ENCODE results near the gene BBS9.

BBS9 gene

DNA sequence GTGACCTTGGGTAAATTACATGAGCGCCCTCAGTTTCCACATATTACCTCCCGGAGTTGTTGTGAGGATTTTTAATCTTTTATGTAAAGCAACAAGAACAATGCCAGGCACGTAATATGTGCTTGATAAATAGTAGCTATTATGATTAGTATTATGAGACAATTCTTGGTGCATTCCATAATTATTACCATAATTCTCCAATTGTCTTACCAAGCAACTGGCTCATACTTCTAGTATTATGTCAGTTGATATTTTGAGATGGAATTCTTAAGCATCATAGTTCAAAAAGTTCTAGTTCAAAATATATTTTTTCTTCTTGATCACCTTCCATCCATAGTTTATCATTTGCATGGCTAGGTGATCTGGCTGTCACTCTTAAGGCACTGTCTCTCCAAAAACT, 259.0 kb downstream of the BBS9 start:
- TF ChIP-seq ZFX (IDR thresholded peaks at IDR 0.05), result no peak
- TF ChIP-seq, protein P1, sequence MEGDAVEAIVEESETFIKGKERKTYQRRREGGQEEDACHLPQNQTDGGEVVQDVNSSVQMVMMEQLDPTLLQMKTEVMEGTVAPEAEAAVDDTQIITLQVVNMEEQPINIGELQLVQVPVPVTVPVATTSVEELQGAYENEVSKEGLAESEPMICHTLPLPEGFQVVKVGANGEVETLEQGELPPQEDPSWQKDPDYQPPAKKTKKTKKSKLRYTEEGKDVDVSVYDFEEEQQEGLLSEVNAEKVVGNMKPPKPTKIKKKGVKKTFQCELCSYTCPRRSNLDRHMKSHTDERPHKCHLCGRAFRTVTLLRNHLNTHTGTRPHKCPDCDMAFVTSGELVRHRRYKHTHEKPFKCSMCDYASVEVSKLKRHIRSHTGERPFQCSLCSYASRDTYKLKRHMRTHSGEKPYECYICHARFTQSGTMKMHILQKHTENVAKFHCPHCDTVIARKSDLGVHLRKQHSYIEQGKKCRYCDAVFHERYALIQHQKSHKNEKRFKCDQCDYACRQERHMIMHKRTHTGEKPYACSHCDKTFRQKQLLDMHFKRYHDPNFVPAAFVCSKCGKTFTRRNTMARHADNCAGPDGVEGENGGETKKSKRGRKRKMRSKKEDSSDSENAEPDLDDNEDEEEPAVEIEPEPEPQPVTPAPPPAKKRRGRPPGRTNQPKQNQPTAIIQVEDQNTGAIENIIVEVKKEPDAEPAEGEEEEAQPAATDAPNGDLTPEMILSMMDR (conservative IDR thresholded peaks at IDR 0.05), result no peak
- no peak overlapping the region for H3K27ac ChIP-seq

DNA sequence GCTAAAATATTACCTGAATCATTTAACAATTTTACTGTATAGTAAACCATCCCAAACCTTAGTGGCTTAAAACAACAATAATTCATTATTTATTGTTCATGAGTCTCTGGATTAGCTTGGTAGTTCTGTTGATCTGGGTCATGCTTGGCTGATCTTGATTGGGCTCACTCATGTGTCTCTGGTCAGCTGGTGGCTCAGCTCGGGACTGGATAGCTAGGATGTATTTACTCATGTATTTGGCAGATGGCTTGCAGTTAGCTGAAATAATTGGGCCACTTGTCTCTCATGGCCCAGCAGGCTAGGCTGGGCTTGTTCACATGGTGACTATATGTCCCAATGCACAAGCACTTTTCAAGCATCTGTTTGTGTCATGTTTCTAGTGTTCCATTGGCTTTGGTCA, 262.8 kb downstream of the BBS9 start:
- TF ChIP-seq ZFX (IDR thresholded peaks at IDR 0.05), result no peak
- TF ChIP-seq, protein P1 (conservative IDR thresholded peaks at IDR 0.05), result no peak

DNA sequence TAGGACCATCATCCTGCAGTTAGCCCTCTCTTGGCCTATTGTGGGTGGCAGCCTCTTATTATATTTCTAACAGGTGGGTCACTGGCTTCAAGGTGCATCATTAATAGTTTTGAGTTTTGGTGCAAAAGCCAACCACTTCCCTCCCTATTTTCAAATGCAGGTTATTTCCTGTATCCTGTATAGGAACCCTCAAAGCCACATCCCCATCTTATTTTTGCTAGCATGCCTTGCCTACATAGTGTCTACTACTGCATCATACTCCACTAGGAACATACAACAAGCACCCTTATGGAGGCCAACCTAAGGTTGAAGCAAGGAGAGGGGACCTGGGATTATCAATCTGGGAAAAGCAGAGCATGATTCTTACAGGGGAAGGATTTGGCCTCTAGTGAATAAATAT, 264.4 kb downstream of the BBS9 start:
- no peak overlapping the region for H3K27ac ChIP-seq
- TF ChIP-seq, protein P1 (conservative IDR thresholded peaks at IDR 0.05), result no peak
- TF ChIP-seq ZFX (IDR thresholded peaks at IDR 0.05), result no peak

More for the DNA sequence above, 262.8 kb downstream of the BBS9 start:
- H3K27ac ChIP-seq, result no peak overlapping the region

DNA sequence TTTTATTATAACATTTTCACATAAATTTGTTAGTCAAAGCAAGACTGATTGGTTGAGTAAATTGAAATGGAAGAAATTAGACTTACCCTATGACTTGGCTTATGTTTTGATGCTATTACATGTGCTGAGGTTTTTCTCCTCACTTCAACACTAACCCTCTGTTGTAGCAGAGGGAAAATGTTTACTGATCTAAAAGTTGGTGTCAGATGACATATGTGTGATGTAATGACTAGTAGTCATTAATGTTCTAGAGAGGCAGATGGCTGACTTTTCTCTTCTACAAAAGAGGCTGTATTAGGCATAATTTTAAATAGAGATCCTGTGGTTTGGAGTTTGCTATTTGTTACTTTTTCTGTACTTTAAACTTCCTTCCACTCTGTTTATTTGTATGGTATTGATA, 266.0 kb downstream of the BBS9 start:
- no peak overlapping the region for H3K27ac ChIP-seq
- no peak for TF ChIP-seq ZFX (IDR thresholded peaks at IDR 0.05)
- TF ChIP-seq, protein P1 (conservative IDR thresholded peaks at IDR 0.05), result no peak

DNA sequence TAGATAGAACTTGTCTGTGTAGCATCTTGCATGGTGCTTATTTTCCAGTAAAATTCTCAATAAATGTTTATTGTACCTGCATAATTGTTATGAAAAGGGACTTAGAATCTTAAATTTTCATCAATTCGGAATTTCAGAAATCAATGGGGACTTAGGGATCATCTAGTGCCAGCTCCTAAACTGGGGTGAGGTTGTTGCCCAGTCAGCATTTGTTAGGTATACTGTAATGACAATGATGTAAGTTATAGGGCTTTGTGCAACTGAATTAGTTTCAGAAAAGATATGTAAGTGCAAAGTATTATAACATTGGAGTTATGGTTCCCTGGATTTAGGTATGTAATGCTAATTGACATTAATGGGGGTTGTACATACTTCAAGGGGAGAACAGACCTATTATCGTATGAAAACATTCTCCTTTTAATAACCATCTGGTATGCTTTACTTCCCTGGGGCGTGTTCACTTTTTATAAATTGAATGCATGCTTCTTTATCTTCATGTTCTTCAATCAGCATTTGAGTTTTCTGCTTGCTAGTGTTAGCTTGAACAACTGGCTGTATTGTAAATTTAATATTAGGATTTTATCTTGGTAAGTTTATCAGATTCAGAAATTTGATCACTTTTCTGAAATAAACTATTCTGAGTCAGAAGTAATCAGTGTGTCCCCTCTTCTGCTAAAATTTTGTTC, 270.3 kb downstream of the BBS9 start:
- H3K27ac ChIP-seq, result no peak overlapping the region

DNA sequence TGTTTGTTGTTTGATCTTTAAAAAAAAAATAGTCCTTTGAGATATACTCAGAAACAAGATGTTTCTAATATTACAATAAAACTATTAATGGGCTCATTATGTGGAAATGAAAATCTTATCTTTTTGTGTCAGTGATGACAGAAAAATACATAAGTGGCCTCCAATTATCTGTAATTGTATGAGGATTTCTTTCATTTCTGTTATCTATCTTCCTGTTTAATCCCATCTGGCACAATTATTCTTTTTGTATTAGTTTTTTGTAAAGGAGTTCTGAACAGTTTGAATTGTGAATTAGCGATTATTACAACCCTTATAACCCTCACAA, 270.8 kb downstream of the BBS9 start:
- no peak for TF ChIP-seq ZFX (IDR thresholded peaks at IDR 0.05)
- TF ChIP-seq, protein P1 (conservative IDR thresholded peaks at IDR 0.05), result no peak
- no peak overlapping the region for H3K27ac ChIP-seq

More for the DNA sequence above, 270.3 kb downstream of the BBS9 start:
- no peak for TF ChIP-seq ZFX (IDR thresholded peaks at IDR 0.05)
- TF ChIP-seq, protein P1 (conservative IDR thresholded peaks at IDR 0.05), result no peak

DNA sequence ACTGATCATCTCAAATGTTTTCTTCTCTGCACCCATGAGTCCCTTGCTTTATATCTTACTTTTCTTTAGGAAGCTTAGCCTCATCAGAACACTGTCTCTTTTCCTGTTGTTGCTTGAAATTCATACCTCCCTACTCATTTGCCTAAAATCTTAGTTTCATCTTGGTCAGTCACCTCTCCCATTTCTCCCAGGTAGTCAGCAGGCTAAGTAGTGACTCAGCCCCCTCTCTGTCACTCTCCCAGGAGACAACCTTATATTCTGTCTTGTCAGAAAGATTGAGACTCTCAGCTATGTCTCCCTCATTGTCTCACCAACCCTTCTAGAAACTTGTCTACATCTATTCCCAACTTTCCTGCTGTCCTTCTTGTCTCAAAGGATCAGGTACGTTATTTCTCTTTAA, 280.9 kb downstream of the BBS9 start:
- no peak for TF ChIP-seq ZFX (IDR thresholded peaks at IDR 0.05)
- TF ChIP-seq, protein P1 (conservative IDR thresholded peaks at IDR 0.05), result no peak

More for the DNA sequence above, 280.9 kb downstream of the BBS9 start:
- H3K27ac ChIP-seq, result no peak overlapping the region

Data from C4-2B (cell line).